ENCODE measurements around the gene CLMN. TPM values are rescaled to one million over a fixed set of nuclear protein-coding genes. Genes with fewer than 3 reads are reported as not detected.

CLMN gene
- total and polyA plus RNA-seq, 2 donors (not counting 1 experiment from before 2014, with no cell fraction given) = 9.6 to 51.5 TPM

- 79% methylated on average over 4 of the region's 8 CpGs for WGBS (ENCODE audit: insufficient coverage)
- H3K36me3 ChIP-seq (replicated peaks in 1 of 2; ENCODE audit: control extremely low read depth in 1 of 2, control insufficient read depth in 1 of 2, extremely low read depth in 1 of 2, insufficient read depth in 2 of 2, low read length in 1 of 2) = no peaks in the 10 kb centered on the region
- H3K4me2 ChIP-seq (replicated peaks; ENCODE audit: low read depth, low read length, poor library complexity, severe bottlenecking) = no peak overlapping the region
- H3K27me3 ChIP-seq (replicated peaks in 1 of 4; ENCODE audit: control extremely low read depth in 1 of 4, control insufficient read depth in 3 of 4, insufficient read depth in 4 of 4, low read length in 3 of 4) = no peaks in the 10 kb centered on the region
- Mint-ChIP-seq H3K27ac (no peak overlapping the region), H3K27me3 (peaks cover 2% of the 10 kb centered on the region), H3K4me3 (no peak overlapping the region), H3K9me3 (ENCODE audit: insufficient read depth) (peaks cover 6% of the 10 kb centered on the region), H3K4me1 (peaks cover 6% of the 10 kb centered on the region)
- no peak overlapping the region for H3K4me3 ChIP-seq (ENCODE audit: control extremely low read depth in 1 of 5, extremely low read depth in 1 of 5, insufficient read depth in 1 of 5, low read depth in 2 of 5, low read length in 4 of 5)
- no peaks in the 10 kb centered on the region for H3K4me1 ChIP-seq (ENCODE audit: control insufficient read depth in 2 of 2, insufficient read depth in 2 of 2, low read length in 2 of 2)
- ATAC-seq (ENCODE audit: low read depth) (no peak), DNase-seq (no peak)
- ChIA-PET POLR2A (no interaction called here), CTCF (interaction anchor here (0.7 kb wide), 2 partner anchors 62 to 215 kb away, joined by 3 to 4 read pairs; no protein-coding TSS in a partner anchor)
- H3K9ac ChIP-seq (ENCODE audit: low read length) = no peak overlapping the region
- no peaks in the 10 kb centered on the region for H4K20me1 ChIP-seq (ENCODE audit: control insufficient read depth, insufficient read depth, low read length, poor library complexity, severe bottlenecking)
- H2AFZ ChIP-seq (ENCODE audit: insufficient read depth, low read depth, low read length, poor library complexity, severe bottlenecking) = no peak overlapping the region
- intact Hi-C loops (cut with micrococcal nuclease) = no loop called here
- H3K27ac ChIP-seq (ENCODE audit: low read length in 2 of 2) = no peak overlapping the region
- peaks cover 0 to 8% (median 7%) of the 10 kb centered on the region in 3 donors for H3K9me3 ChIP-seq (ENCODE audit: control extremely low read depth in 1 of 3, control insufficient read depth in 2 of 3, insufficient read depth in 1 of 3, low read length in 2 of 3)
- TF ChIP-seq CTCF (IDR thresholded peaks at IDR 0.05) (no peak), EZH2 (IDR thresholded peaks at IDR 0.05; ENCODE audit: borderline replicate concordance, insufficient read depth, low read depth, low read length, poor library complexity, severe bottlenecking) (no peak)
- H3K79me2 ChIP-seq (ENCODE audit: control insufficient read depth, insufficient read depth, low read length) = no peaks in the 10 kb centered on the region
Observed at GRCh38 chr14:95211721-95212504, 107.8 kb downstream of the CLMN start.

DNA sequence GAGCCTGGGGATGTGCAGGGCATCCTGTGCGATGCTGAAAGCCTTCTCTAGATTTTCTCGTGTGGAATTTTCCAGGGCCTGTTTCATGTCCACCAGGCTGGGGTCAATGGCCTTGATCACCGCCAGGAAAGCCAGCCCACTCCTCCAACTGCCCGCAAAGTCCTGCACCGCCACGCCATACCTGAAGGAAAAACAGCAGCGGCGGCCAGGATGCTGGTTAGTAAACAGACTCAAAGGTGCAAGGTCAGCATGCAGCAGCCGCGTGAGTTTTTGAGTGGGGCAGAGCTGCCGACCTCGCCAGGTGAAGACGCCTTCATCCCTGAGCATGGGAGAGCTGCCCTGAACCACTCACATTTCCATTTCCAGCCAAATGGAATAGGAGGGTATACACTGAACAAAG lies 109.0 kb downstream of the CLMN start:
- 98% methylated on average over 10 of the region's 13 CpGs for WGBS (ENCODE audit: insufficient coverage)
- Histone ChIP-seq H2AFZ (ENCODE audit: insufficient read depth, low read depth, low read length, poor library complexity, severe bottlenecking) (no peak overlapping the region), H3K4me2 (replicated peaks; ENCODE audit: low read depth, low read length, poor library complexity, severe bottlenecking) (no peak overlapping the region), H4K20me1 (ENCODE audit: control insufficient read depth, insufficient read depth, low read length, poor library complexity, severe bottlenecking) (no peaks in the 10 kb centered on the region), H3K79me2 (ENCODE audit: control insufficient read depth, insufficient read depth, low read length) (no peaks in the 10 kb centered on the region), H3K27me3 (replicated peaks in 1 of 4; ENCODE audit: control extremely low read depth in 1 of 4, control insufficient read depth in 3 of 4, insufficient read depth in 4 of 4, low read length in 3 of 4) (no peaks in the 10 kb centered on the region), H3K4me3 (ENCODE audit: control extremely low read depth in 1 of 5, extremely low read depth in 1 of 5, insufficient read depth in 1 of 5, low read depth in 2 of 5, low read length in 4 of 5) (no peak overlapping the region), H3K27ac (ENCODE audit: low read length in 2 of 2) (no peak overlapping the region), H3K9me3 (ENCODE audit: control extremely low read depth in 1 of 3, control insufficient read depth in 2 of 3, insufficient read depth in 1 of 3, low read length in 2 of 3) (no peaks in the 10 kb centered on the region), H3K9ac (ENCODE audit: low read length) (no peak overlapping the region), H3K4me1 (ENCODE audit: control insufficient read depth in 2 of 2, insufficient read depth in 2 of 2, low read length in 2 of 2) (no peaks in the 10 kb centered on the region), H3K36me3 (replicated peaks in 1 of 2; ENCODE audit: control extremely low read depth in 1 of 2, control insufficient read depth in 1 of 2, extremely low read depth in 1 of 2, insufficient read depth in 2 of 2, low read length in 1 of 2) (no peaks in the 10 kb centered on the region)
- Mint-ChIP-seq H3K27ac (no peak overlapping the region), H3K27me3 (no peaks in the 10 kb centered on the region), H3K4me1 (no peaks in the 10 kb centered on the region), H3K9me3 (ENCODE audit: insufficient read depth) (peaks cover under 1% of the 10 kb centered on the region), H3K4me3 (no peak overlapping the region)
- no peak for DNase-seq
- no peak for ATAC-seq (ENCODE audit: low read depth)
- ChIA-PET CTCF (no interaction called here), POLR2A (no interaction called here)
- TF ChIP-seq EZH2 (IDR thresholded peaks at IDR 0.05; ENCODE audit: borderline replicate concordance, insufficient read depth, low read depth, low read length, poor library complexity, severe bottlenecking) = no peak
- TF ChIP-seq CTCF (IDR thresholded peaks at IDR 0.05) = no peak
- intact Hi-C loops (cut with micrococcal nuclease) = no loop called here
